Endothelial cell (in vitro differentiated cells): ENCODE measurements around the gene CENPB. TPM values are rescaled to one million over a fixed set of nuclear protein-coding genes. Genes with fewer than 3 reads are reported as not detected.

Source experiments
- DNase-seq: peaks from one replicate; pipeline ENCODE4 v3.0.0; 2021; ENCODE audit warnings: low spot score
- H3K27ac Mint-ChIP-seq: one replicate; pipeline ENCODE4 v1.8.0; 2021; ENCODE audit warnings: mixed read lengths, inconsistent platforms; ENCODE audit not compliant: unreplicated experiment
- H3K27me3 Mint-ChIP-seq: one replicate; pipeline ENCODE4 v1.8.0; 2021; ENCODE audit warnings: mild to moderate bottlenecking, moderate library complexity, mixed read lengths, inconsistent platforms; ENCODE audit not compliant: unreplicated experiment
- H3K36me3 Mint-ChIP-seq: one replicate; pipeline ENCODE4 v1.8.0; 2021; ENCODE audit warnings: mild to moderate bottlenecking, low read depth, mixed read lengths, inconsistent platforms; ENCODE audit not compliant: unreplicated experiment
- H3K4me1 Mint-ChIP-seq: one replicate; pipeline ENCODE4 v1.8.0; 2021; ENCODE audit warnings: mild to moderate bottlenecking, mixed read lengths, inconsistent platforms; ENCODE audit not compliant: unreplicated experiment
- H3K4me3 Mint-ChIP-seq: one replicate; pipeline ENCODE4 v1.8.0; 2021; ENCODE audit warnings: mild to moderate bottlenecking, mixed read lengths, inconsistent platforms; ENCODE audit not compliant: unreplicated experiment
- H3K9me3 Mint-ChIP-seq: one replicate; pipeline ENCODE4 v1.8.0; 2021; ENCODE audit warnings: mixed read lengths, inconsistent platforms; ENCODE audit not compliant: unreplicated experiment
- total RNA-seq: library from RNA; stranded (reverse); fragmentation: NEBNext Ultra II Directional; extraction: Animal tissue kit (Norgen Biotek cat#: 25700); gene quantifications from one replicate; pipeline ENCODE4 v1.2.1, GENCODE V29; 2021; ENCODE audit not compliant: unreplicated experiment
- TF ChIP-seq, protein P1 (sequence below): fragments of 200-600 bp; sonication (generic); IDR thresholded peaks from one replicate; pipeline ENCODE4 v1.5.0; 2021; ENCODE audit warnings: antibody characterized with exemption; ENCODE audit not compliant: unreplicated experiment

The CENPB gene
- total RNA-seq, 1 donor from 2014 or later: 57.9 TPM

DNA sequence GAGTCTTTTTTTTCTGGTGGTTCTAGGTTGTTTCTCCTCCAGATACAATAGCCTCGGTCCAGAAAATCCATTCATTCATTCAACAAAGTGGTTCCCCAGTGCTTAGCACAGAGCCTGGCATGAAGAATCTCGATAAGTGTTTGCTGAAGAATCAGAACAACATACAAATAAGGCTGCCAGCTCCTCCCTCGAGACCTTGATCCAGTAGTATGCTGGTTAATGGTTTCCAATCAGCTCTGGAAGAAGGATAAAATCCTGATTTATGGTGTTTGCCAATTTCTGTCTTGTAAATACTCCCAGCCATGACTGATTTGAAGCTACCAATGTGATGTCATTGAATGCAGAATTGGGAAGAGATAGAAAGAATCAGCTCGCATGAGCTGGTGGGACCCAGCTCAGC, 50.8 kb downstream of the CENPB start:
- peaks cover 11% of the 10 kb centered on the region for H3K27me3 Mint-ChIP-seq

DNA sequence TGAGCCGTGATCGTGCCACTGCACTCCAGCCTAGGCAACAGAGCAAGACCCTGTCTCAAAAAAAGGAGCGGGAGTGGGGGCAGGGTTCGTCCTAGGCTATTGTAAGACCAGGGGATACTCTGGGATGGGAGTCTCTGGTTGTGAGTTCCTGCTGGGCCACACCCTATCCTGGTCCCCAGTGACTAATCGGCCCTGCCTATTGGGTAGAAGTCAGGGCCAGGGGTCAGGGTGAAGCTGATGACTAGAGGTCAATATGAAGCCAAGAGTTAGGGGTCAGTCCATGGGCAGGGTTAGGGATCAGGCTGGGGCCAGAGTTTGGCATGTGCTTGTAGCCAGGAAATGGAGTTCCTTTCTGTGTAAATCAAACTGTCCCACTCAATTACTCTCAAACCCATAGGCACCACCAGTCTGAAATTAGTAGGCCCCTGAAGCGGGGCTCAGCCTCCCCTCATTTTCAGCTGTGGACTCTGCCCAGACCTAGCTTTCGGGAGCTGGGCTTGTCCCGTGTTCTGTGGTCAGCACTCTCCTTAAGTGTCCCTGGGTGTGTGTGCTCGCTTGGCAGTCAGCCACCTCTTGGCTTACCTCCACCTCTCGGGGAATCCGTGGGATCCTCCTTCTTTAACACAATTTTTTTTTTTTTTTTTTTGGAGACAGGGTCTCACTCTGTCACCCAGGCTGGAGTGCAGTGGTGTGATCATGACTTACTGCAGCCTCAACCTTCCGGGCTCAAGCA, 52.3 kb downstream of the CENPB start:
- peaks cover 12% of the 10 kb centered on the region for H3K27me3 Mint-ChIP-seq
- H3K27ac Mint-ChIP-seq: no peak overlapping the region
- no peaks in the 10 kb centered on the region for H3K9me3 Mint-ChIP-seq
- no peak overlapping the region for H3K4me3 Mint-ChIP-seq
- no peak for DNase-seq
- H3K4me1 Mint-ChIP-seq: peaks cover 33% of the 10 kb centered on the region
- TF ChIP-seq, protein P1, sequence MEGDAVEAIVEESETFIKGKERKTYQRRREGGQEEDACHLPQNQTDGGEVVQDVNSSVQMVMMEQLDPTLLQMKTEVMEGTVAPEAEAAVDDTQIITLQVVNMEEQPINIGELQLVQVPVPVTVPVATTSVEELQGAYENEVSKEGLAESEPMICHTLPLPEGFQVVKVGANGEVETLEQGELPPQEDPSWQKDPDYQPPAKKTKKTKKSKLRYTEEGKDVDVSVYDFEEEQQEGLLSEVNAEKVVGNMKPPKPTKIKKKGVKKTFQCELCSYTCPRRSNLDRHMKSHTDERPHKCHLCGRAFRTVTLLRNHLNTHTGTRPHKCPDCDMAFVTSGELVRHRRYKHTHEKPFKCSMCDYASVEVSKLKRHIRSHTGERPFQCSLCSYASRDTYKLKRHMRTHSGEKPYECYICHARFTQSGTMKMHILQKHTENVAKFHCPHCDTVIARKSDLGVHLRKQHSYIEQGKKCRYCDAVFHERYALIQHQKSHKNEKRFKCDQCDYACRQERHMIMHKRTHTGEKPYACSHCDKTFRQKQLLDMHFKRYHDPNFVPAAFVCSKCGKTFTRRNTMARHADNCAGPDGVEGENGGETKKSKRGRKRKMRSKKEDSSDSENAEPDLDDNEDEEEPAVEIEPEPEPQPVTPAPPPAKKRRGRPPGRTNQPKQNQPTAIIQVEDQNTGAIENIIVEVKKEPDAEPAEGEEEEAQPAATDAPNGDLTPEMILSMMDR: no peak
- H3K36me3 Mint-ChIP-seq: peaks cover 7% of the 10 kb centered on the region

More for the DNA sequence above, 50.8 kb downstream of the CENPB start:
- Mint-ChIP-seq H3K4me3 (no peak overlapping the region), H3K9me3 (no peaks in the 10 kb centered on the region), H3K36me3 (peaks cover 7% of the 10 kb centered on the region), H3K27ac (no peak overlapping the region), H3K4me1 (peaks cover 37% of the 10 kb centered on the region)
- TF ChIP-seq, protein P1: no peak
- no peak for DNase-seq

Other genes with a start within 250 kb of the CENPB start
- gene GFRA4, start 123.3 kb downstream of the CENPB start, total RNA-seq: not detected
- 0.23 TPM for gene ADAM33, start 104.7 kb downstream of the CENPB start, total RNA-seq
- gene SIGLEC1, start 74.1 kb downstream of the CENPB start, total RNA-seq: not detected
- 12.7 TPM for gene HSPA12B, start 54.1 kb downstream of the CENPB start, total RNA-seq
- gene ADISSP, start 19.0 kb downstream of the CENPB start, total RNA-seq: 18.0 TPM
- 0.23 TPM for gene SPEF1, start 5.3 kb downstream of the CENPB start, total RNA-seq
- gene CDC25B, start 9.6 kb upstream of the CENPB start, total RNA-seq: 10.4 TPM
- 9.9 TPM for gene AP5S1, start 33.8 kb upstream of the CENPB start, total RNA-seq
- gene MAVS, start 60.1 kb upstream of the CENPB start, total RNA-seq: 111 TPM
- 53.7 TPM for gene PANK2, start 102.6 kb upstream of the CENPB start, total RNA-seq
- gene RNF24, start 228.8 kb upstream of the CENPB start, total RNA-seq: 19.8 TPM